ENCODE data around the gene UBXN1. TPM values are rescaled to one million over a fixed set of nuclear protein-coding genes. Genes with fewer than 3 reads are reported as not detected.
"Not testable (repeated sequence)": the region's sequence is repeated elsewhere in the genome, so short reads cannot be mapped to it uniquely, and the experiment has no call there.

Gene UBXN1
- total RNA-seq, 1 donor from 2014 or later: 113 TPM

DNA sequence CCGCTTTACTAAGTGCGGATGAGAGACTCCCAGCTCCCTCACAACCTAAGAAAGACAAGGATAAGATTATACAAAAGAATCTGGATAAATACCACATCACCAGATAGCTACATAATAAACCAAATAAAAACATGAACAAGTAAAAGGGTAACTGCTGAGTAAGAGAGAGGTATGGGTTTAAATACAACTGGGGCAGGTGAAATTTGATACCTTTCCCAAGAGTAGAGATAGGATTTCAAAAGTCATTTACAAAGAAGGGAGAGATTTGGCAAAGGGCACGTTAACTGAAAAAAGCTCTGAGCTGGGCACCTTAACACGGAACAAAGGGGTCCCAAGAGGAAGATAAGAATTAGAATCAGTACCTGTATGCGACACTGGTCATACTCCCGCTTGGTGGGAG is 1.7 kb downstream of the UBXN1 start:
- H3K4me1 Mint-ChIP-seq: peaks cover 41% of the 10 kb centered on the region
- peak overlapping the region; percentile 5 for H3K27ac Mint-ChIP-seq (ENCODE audit: unreplicated experiment)
- TF ChIP-seq CTCF (conservative IDR thresholded peaks at IDR 0.05): no peak
- peaks cover 5% of the 10 kb centered on the region for H3K36me3 Mint-ChIP-seq (ENCODE audit: low read depth)
- no peak for DNase-seq (ENCODE audit: low read depth, low spot score)
- H3K9me3 Mint-ChIP-seq: no peaks in the 10 kb centered on the region
- peak overlapping the region; percentile 92 for H3K4me3 Mint-ChIP-seq
- H3K27me3 Mint-ChIP-seq (ENCODE audit: low read depth): no peaks in the 10 kb centered on the region

- Mint-ChIP-seq H3K4me1 (peaks cover 45% of the 10 kb centered on the region), H3K27ac (ENCODE audit: unreplicated experiment) (no peak overlapping the region), H3K9me3 (no peaks in the 10 kb centered on the region), H3K27me3 (ENCODE audit: low read depth) (no peaks in the 10 kb centered on the region), H3K4me3 (peak overlapping the region; percentile 92), H3K36me3 (ENCODE audit: low read depth) (peaks cover 5% of the 10 kb centered on the region)
- no peak for TF ChIP-seq CTCF (conservative IDR thresholded peaks at IDR 0.05)
- DNase-seq (ENCODE audit: low read depth, low spot score): no peak
Observed at GRCh38 chr11:62676698-62677097, 2.2 kb downstream of the UBXN1 start.

GRCh38 chr11:62675415-62675814 is 3.5 kb downstream of the UBXN1 start:
- Mint-ChIP-seq H3K4me3 (peak overlapping the region; percentile 55), H3K4me1 (peaks cover 50% of the 10 kb centered on the region)
- H3K9me3 Mint-ChIP-seq; H3K27me3 Mint-ChIP-seq (ENCODE audit: low read depth); H3K36me3 Mint-ChIP-seq (ENCODE audit: low read depth); H3K27ac Mint-ChIP-seq (ENCODE audit: unreplicated experiment); DNase-seq (ENCODE audit: low read depth, low spot score): not testable (repeated sequence)

DNA sequence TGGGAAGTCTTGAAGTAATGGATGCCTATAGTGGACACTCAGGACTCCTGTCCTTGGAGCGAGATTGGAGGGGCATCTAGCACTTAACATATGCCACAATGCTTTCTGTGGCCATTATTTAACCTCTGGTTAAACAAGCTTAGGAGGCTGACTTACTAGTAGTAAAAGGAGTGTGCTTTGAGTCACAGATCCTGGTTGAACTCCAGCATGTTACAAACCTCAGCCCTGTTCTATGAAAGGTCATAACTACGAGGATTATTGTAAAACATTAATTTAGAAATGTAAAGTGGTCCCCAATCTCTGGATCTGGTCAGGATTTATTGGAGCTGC is 5.7 kb downstream of the UBXN1 start:
- Mint-ChIP-seq H3K27me3 (ENCODE audit: low read depth) (no peaks in the 10 kb centered on the region), H3K36me3 (ENCODE audit: low read depth) (peaks cover 10% of the 10 kb centered on the region), H3K4me3 (peak overlapping the region; percentile 100), H3K27ac (ENCODE audit: unreplicated experiment) (no peak overlapping the region), H3K4me1 (peaks cover 50% of the 10 kb centered on the region), H3K9me3 (no peaks in the 10 kb centered on the region)
- DNase-seq (ENCODE audit: low read depth, low spot score): no peak
- TF ChIP-seq CTCF (conservative IDR thresholded peaks at IDR 0.05): no peak

DNA sequence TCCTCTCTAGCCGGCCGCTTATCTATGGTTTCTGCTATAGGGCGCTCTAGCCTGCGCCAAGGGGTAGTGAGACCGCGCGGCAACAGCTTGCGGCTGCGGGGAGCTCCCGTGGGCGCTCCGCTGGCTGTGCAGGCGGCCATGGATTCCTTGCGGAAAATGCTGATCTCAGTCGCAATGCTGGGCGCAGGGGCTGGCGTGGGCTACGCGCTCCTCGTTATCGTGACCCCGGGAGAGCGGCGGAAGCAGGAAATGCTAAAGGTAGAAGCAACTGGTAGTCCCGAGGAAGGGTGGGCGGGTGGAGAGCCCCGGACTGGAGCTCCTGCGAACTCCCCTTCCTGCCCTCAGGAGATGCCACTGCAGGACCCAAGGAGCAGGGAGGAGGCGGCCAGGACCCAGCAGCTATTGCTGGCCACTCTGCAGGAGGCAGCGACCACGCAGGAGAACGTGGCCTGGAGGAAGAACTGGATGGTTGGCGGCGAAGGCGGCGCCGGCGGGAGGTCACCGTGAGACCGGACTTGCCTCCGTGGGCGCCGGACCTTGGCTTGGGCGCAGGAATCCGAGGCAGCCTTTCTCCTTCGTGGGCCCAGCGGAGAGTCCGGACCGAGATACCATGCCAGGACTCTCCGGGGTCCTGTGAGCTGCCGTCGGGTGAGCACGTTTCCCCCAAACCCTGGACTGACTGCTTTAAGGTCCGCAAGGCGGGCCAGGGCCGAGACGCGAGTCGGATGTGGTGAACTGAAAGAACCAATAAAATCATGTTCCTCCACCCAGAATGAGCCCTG is 7.1 kb downstream of the UBXN1 start, which contains the start of the genes LBHD1 and UQCC3:
TSS of gene LBHD1 (minus strand) at position 660 of the 782 bp plus-strand sequence. CDS start 2,236 bp downstream, outside the sequence.
TSS of gene UQCC3 (plus strand) at position 66 of the 782 bp plus-strand sequence. CDS start at position 139, 73 bp downstream.
- Mint-ChIP-seq H3K27ac (ENCODE audit: unreplicated experiment) (peak within 1 kb of the TSS; percentile 97), H3K36me3 (ENCODE audit: low read depth) (peaks cover 10% of the 10 kb centered on the region), H3K4me1 (peaks cover 47% of the 10 kb centered on the region), H3K4me3 (peak within 1 kb of the TSS; percentile 100), H3K9me3 (no peaks in the 10 kb centered on the region), H3K27me3 (ENCODE audit: low read depth) (no peaks in the 10 kb centered on the region)
- DNase-seq (ENCODE audit: low read depth, low spot score): peak; percentile 72
- no peak for TF ChIP-seq CTCF (conservative IDR thresholded peaks at IDR 0.05)

DNA sequence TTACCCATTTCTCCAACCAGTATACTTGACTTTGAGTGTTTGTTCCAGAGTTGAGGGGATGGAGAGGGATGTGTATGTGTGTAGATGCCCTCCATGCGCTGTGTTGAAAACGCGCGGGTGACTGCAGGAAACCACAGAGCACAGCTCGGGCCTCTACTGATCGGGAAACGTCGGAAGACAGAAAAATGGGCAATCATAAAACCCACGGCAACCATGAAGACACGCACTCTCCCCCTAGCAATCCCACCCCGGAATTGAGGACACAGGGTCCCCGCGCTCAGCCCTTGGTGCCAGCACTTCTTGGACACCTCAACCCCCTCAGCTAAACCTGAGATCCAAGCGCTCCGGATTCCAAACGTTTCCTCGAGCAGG is 7.7 kb downstream of the UBXN1 start:
- H3K27ac Mint-ChIP-seq (ENCODE audit: unreplicated experiment): peak overlapping the region; percentile 97
- DNase-seq (ENCODE audit: low read depth, low spot score): no peak
- H3K36me3 Mint-ChIP-seq (ENCODE audit: low read depth): peaks cover 10% of the 10 kb centered on the region
- peak overlapping the region; percentile 100 for H3K4me3 Mint-ChIP-seq
- no peaks in the 10 kb centered on the region for H3K9me3 Mint-ChIP-seq
- TF ChIP-seq CTCF (conservative IDR thresholded peaks at IDR 0.05): no peak
- peaks cover 53% of the 10 kb centered on the region for H3K4me1 Mint-ChIP-seq
- H3K27me3 Mint-ChIP-seq (ENCODE audit: low read depth): no peaks in the 10 kb centered on the region

Measured in neural crest cell (in vitro differentiated cells).